Embryonic facial prominence (tissue), 1 donor: Measurements from ENCODE around the gene ADRA1B.
A peak's percentile ranks its signal among the peaks of the same experiment; 100 is the strongest.

Source experiments
- DNase-seq: peaks from one replicate; pipeline ENCODE4 v3.0.0-alpha.2; 2016; ENCODE audit errors: extremely low spot score

Gene ADRA1B

DNA sequence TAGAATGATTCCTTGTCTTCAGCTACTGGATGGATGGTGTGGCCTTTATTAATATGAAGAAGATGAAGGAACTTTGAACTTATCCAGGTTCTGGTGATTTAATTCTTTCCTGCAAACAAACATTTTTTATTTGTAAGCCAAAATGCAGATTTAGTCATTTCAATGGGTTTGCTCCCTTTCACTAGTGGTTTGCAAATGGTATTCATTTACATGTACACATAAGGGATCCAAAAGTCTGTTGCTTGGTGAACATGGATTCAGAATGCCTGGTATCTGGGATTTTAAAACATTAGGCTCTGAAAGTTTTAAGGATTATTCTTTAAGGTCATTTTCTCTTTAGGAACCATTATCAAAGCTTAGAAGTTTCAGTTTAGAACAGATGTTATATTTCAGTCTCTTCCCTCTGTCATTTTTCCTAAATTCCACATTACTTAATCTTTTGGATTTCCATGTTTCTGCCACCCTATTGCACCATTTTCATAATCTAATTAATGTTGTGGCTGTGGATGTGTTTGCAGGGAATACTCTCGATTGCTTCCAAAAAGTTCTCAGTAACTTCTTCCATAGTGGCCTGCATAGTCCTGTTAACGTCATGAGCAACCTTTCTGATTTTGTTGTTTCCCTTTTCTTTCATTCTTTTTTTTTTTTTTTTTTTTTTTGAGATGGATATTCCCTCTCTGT is 102.8 kb downstream of the ADRA1B start:
- no peak for DNase-seq

DNA sequence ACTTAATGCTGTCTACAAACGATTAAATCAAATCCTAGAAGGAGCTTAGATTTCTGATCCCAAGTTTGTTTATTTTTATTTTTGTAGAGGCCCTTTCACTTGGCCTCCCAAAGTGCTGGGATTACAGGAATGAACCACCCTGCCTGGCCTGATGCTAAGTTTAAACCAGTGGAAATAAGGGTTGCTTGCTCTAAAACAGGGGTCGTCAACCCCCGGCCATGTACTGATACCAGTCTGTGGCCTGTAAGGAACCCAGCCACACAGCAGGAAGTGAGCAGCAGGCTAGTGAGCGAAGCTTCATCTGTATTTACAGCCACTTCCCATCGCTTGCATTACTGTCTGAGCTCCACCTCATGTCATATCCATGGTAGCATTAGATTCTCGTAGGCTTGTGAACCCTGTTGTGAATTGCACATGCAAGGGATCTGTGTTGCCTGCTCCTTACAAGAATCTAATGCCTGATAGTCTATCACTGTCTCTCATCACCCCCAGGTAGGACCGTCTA is 104.0 kb downstream of the ADRA1B start:
- no peak for DNase-seq

DNA sequence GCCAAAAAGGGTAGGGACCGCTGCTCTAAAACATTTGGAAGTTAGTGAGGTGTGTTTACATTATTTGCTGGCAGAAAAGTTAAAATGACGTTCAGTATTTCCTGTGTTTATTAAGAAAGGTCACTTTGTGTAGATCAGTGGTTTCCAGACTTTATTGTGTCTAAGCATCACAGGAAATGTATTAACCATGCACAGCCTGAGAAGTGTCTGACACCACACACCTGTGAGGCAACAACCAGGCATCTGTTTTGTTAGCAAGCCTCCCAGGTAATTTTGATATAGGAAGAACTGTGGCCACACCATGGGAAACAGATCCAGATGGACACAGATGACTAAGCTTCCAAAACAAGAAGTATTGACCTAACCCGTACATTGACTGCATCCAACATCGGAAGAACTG is 104.7 kb downstream of the ADRA1B start:
- no peak for DNase-seq

- peak; percentile 65 for DNase-seq
These were observed 105.7 kb downstream of the ADRA1B start for GRCh38 chr5:160021831-160022446.
